GM19452 (cell line): ENCODE data around the gene GPC1.

ENCODE experiments used
- ATAC-seq: cut with Tn5 transposase; IDR thresholded peaks from one replicate; pipeline ENCODE4 v1.9.1; 2021; ENCODE audit not compliant: unreplicated experiment

GPC1 gene

GRCh38 chr2:240429872-240430491, 5.5 kb upstream of the GPC1 start:
- no peak for ATAC-seq

DNA sequence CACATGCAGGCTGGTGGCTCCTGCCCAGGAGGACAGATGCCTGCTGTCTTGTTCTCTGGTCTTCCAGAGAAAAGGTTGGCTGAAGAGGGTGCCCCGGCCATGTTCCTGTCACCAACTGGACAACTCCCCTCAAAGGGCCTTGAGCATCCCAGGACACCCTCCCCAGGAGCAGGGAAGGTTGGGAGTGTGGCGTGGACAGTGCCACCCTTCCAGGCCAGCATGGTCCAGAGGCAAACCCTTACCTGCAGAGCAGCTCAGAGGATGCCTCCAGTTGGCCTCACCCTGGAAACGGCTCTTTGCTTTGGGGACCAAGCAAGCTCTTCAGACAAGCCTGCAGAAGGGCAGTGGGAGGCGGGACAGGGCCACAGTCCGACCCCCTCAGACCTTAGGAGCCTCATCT, 4.9 kb upstream of the GPC1 start:
- no peak for ATAC-seq

- no peak for ATAC-seq
These were observed 4.2 kb upstream of the GPC1 start for GRCh38 chr2:240431271-240431660.

GRCh38 chr2:240431661-240432424, 3.6 kb upstream of the GPC1 start:
- ATAC-seq = no peak

DNA sequence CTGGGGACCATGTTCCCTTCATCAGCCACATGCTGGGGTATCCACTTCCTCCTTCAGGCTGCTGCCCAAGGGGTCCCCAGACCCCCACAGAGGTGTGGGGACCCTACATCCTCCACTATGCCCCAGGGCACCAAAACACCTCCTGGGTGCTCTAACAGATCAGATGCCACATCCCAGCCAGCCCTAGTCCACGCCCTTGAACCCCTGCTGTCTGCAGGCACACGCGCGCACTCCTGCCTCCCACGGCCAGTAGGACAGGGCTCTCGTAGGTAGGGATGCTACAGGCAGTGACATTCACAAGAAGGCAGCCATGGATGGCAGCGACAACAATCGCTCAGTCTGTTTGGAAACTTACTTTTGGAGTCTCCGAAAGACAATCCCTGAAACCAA, 3.0 kb upstream of the GPC1 start:
- ATAC-seq = no peak

DNA sequence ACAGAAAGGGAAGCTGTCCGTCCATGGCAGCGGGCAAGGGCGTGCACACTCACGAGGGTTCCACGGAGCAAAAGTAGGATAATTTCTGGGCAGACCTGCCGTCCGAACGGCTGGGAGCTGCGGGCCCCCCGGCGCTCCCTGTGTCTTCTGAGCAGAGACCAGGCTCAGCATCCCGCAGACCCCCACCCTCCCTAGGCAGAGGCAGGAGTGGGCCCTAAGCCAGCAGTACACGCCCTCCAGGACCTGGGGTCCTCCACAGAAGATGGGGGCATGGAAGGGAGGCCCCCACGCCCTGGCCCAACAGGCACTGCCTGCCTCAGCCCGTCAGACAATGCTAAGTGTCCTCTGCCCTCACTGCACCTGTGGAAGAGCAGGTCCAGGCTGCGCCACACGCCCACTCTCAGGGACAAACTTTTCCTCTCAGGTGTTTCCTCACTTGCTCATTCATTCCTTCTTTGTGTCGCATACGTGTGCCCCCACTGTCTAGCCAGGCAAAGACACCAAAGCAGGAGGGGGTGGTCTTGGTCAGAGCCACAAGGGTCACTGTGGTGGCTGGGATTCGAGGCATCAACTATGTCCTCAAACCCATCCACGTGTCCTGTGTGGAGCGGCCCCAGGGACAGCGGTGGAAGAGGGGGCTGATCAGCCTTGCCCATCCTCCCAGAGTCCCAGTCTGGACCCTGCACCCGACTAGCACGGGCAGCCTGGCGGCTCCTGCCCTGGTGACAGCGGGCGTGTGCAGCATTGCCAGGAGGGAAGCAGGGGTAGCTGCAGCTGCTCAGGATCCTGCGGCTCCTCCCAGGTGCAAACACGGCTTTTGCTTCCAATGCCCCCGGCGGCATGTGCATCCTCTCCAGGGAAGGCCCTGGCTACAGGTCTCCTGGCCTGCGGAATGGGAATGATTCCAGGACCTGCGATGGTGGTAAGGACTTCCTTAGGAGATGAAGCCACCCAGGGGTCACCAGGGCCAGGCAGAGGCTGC, 2.4 kb upstream of the GPC1 start:
- no peak for ATAC-seq

DNA sequence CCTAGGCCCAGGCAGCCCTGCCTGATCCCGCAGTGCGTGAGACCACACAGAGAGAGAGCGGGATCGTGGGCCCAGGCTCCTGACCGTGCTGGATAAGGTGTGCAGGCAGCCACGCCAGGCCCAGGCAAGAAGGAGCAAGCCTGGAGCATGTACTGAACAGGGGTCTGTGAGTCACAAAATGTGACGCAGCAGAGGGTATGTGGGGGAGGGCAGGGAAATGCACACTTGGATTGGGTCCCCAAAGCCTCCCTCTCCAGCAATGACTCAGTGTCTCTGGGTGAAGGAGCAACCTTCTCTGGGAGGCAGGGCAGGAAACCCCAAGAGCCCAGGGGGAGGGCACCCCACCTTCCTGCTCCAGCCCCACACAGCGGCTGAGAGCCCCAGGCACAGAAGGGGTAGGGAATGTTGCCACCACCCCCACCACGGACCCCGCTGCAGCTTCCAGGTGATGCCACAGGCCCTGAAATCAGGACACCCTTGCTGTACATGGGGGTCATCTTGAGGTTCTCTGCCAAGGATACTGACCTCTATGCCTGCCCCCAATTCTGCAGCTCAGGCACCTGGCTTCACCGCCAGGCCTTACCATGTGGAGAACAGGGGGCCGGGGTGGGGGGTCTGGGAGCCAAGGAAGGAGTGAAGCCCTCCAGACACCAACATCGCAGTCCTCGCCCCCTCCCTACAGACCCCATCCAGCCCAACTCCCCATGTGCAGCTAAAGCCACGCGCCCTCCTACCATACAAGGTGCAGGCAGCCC, 1.3 kb upstream of the GPC1 start:
- ATAC-seq = no peak

GRCh38 chr2:240434728-240435456, 571 bp upstream of the GPC1 start:
- ATAC-seq = peak; percentile 49

DNA sequence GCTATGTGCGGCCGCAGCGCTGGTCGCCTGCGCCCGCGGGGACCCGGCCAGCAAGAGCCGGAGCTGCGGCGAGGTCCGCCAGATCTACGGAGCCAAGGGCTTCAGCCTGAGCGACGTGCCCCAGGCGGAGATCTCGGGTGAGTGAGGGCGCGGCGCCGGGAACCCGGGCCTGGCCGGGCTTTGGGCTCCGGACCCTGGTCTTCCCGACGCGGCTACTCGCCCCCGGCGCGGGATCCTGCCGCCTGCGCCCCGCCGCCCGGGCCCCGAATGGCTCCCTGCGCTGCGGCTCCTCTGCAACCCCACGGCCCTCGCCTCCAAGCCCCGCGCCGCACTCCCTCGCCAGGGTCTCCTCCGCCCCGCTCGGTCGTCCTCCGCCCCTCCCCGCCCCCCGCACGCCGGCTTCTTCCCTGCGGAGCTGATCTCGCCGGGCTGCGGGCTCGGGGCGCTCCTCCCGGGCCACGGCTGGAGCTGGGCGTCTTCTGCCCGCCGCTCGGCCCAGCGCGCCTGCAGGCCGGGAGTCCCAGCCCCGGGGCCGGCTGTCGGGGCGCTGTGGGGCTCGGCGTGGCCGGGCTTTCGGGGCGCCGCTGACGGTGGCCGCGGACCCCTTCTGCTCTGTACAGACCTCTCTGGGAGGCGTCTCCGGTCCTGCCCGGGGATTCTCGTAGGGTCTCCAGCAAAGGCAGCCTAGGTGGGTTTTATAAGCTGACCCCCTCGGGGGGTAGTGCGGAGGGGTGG, 652 bp downstream of the GPC1 start:
- ATAC-seq = peak; percentile 17

GRCh38 chr2:240436683-240437550, 1.5 kb downstream of the GPC1 start:
- no peak for ATAC-seq

DNA sequence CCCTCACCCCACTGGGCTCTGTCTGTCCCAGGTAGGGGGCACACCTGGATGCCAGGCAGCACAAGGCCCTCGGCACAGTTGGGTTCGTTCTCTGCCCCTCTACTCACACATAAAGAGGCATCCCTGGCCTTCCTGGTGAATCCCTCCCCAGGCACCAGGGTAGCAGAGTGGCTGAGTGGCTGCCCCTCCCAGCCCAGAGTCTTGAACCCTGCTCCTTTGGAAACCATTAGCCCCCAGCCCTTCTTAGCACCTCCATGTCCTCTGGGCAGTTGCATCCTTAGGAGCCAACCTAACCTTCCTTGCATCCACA, 2.0 kb downstream of the GPC1 start:
- no peak for ATAC-seq

DNA sequence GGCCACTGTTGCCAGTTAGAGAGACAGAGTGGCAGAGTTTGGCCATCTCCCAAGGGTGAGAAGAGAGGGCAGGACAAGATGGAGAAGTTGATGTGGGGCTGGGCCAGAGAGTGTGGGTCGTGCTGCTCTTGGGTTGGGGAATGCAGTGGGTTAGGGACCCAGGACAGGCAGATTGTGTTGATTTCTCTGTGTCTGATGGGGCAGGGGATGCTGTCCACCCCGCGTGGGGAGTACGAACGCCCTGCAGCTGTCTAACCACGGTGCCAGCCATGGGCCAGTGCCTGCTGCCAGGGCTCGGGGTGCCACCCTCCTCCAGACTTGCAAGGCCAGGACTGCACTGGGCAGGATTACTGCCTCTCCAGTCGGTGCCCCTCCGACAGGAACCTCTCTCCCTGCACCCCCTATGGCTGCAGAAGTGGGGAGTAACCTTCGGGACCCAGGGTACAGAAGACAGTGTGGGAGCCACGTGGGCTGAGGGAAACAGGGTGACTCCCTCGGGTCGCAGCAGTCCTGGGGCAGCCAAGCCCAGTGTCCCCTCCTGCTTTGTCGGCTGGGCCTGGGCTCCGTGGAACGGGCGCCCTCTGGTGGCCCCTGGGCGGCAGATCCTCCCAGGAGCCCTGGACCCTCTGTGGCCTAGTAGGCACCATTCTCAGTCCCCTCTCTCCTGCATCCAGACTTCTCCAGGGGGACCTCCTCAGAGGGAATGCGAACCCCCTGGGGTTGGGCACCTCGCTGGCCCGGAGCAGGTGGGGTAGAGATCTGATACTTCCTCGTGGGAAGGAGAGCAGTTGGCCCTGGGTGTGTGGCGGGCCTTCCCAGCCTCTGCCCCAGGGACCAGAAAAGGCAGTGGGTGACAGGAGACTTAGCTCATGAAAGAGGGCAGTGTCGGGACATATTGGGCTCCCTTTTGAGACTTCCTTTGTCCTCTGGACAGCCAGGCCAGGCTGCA, 2.7 kb downstream of the GPC1 start:
- peak; percentile 43 for ATAC-seq

GRCh38 chr2:240438810-240439697, 3.6 kb downstream of the GPC1 start:
- no peak for ATAC-seq

DNA sequence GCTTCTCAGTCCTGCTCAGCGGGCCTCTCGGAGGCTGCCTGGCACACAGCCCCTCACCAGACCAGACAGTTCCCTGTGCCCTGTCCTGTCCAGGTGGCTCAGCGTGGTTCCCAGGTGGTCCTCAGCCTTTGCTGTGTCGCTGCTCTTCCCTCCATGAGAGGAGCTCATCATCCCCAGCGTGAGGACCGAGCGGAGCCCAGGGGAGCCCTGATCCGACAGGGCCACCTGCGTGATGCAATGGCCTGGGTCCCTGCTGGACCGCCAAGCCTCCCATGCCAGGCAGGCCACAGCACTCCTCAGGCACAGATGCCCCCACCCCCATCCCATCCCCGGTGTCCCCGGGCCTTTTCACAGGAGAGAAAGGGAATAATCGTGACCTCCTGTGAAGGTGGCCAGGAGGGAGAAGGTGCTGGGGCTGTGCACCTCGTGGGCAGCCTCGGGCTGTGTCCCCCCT, 4.3 kb downstream of the GPC1 start:
- no peak for ATAC-seq

GRCh38 chr2:240440251-240440650, 4.8 kb downstream of the GPC1 start:
- ATAC-seq = no peak

- ATAC-seq = no peak
These were observed 5.3 kb downstream of the GPC1 start for GRCh38 chr2:240440704-240441320.
